GM19239 (cell line): ENCODE measurements around the gene TFDP1.
"Not testable (repeated sequence)": the region's sequence is repeated elsewhere in the genome, so short reads cannot be mapped to it uniquely, and the experiment has no call there.

Experiments
- DNase-seq: peaks from one replicate; pipeline ENCODE4 v3.0.0; 2011; ENCODE audit warnings: low spot score; ENCODE audit not compliant: insufficient read length
- FAIRE-seq: peaks from 2 replicates; lab custom pipeline; 2011; peaks lifted over from hg19 to GRCh38; lab: Jason Lieb, UNC

Gene TFDP1

GRCh38 chr13:113610266-113610665 is 25.7 kb downstream of the TFDP1 start:
- DNase-seq (no peak), FAIRE-seq (no peak)

- DNase-seq: no peak
- no peak for FAIRE-seq
These were observed 27.4 kb downstream of the TFDP1 start for GRCh38 chr13:113611996-113612395.

DNA sequence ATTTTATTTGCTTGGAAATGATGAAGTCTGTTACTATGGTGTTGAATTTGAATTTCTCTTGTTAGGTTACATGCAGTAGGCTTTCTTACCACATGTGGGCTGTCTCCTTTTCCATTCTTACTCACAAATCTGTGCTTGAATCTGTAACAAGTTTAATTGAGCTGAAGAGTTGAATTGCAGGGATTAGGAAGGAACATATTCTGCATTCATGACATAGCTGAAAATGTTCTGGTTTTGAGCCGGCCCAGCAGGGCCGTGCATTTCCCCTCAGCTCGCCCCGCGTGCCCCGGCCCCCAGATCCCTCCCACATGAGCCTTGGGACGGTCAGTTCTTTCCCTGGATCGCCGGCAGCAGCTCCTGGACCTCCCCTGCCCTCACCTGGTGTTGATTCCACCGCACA is 28.1 kb downstream of the TFDP1 start:
- no peak for FAIRE-seq
- DNase-seq: no peak

DNA sequence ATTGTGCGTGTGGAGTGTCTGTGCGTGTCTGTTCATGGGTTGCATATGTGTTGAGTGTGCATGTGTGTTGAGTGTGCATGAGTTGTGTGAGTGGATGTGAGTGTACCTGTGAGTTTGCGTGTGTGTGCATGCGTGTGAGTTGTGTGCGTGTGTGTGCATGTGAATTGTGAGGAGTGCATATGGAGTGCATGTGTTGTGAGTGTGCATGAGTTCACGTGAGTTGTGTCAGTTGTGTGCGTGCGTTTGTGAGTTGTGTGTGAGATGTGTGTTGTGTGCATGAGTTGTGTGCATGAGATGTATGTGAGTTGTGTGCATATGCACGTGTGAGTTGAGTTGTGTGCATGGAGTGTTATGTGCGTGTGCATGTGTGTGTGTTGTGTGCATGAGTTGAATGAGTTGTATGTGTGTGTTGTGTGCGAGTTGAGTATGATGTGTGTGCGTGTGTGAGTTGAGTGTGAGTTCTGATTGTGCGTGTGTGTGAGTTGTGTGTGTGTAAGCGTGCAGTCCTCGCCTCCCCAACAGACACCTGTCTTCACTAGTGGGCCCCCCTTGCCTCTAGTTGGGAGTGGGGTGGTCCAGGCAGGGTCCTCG is 29.3 kb downstream of the TFDP1 start:
- no peak for DNase-seq
- FAIRE-seq: no peak

- no peak for DNase-seq
- no peak for FAIRE-seq
These were observed 31.8 kb downstream of the TFDP1 start for GRCh38 chr13:113616281-113616906.

- FAIRE-seq (no peak), DNase-seq (no peak)
These were observed 32.6 kb downstream of the TFDP1 start for GRCh38 chr13:113616991-113617749.

DNA sequence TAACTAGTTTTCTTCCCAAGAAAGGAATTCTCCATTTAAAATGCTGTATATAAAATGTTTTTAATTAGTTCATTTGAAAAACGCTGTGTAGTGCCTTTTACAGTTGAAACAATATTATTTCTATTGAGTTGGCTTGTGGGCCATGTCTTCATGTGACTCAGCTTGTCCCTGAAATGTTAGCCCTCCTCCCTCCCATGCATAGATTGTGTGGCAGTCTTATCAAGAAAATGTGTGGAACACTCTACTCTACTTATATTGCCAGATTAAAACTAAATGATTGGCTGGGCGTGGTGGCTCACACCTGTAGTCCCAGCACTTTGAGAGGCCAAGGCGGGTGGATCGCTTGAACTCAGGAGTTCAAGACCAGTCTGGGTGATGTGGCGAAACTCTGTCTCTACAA is 33.4 kb downstream of the TFDP1 start:
- FAIRE-seq: no peak

DNA sequence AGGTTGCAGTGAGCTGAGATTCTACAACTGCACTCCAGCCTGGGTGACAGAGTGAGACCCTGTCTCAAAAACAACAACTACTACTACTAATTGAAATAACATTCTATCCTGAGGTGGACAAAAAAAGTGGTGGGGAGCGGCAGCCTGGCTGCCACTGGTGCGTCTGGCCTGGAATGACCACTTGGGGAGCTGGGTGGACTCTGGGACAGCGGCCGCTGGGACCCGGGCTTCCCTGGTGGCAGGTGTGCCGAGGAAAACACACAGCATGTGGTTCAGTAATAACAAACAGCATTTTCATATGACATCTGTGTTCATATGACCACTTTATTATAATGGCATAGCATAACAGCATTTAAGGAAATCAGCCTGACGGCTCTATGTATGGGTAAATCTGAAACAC is 33.9 kb downstream of the TFDP1 start:
- FAIRE-seq (no peak), DNase-seq (no peak)

More for the DNA sequence above, 33.4 kb downstream of the TFDP1 start:
- no peak for DNase-seq

DNA sequence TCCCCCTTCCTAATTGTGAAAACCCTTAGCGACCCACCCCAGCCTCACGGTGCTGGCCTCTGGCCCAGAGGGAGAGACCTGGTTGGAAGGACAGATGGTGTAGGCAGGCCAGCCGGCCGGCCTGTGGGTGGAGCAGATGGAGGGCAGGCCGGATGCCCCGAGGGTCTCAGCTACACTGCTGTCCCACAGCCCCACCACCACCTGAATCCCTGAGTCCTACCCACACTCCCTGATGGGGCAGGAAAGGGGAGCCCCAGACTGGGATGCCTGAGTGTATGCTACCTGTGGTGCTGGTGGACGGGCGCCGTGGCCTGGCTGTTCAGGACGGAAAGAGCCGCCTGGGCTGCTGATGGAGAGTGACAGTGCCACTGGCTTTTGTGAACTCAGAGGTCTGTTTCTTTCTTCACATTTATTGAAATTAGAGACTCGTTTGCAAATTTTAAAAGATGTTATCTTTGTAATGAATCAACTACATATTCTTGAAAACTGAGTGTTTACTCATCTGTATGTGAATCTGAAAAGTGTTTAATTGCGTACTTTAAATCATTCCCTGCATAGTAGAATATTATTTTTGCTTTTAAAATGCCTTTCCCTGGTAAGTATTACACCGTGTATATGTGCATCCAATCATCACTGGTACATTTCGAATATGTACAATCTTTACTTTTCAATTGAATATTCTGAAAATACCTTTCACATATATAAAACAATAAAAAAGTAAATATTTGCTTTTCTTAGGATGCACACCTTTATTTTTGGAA is 35.7 kb downstream of the TFDP1 start:
- FAIRE-seq: no peak
- no peak for DNase-seq

DNA sequence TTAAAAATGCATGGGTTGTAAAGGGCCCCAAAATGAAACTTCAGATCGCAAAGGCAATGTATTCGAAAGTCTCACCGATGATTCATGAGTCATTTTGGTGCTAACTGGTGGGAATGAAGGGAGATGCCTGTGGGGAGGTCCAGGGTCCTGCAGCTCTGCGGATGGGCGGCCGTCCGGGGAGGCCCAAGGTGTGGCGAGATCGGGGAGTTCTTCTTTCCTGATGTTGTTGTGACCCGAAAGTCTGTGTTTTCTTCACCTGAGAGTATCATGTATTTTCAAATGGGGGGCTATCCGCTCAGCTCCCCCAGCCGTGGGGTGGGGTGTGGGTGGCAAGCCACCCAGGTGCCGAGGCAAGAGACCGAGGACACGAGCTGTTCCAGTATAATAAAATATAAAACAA is 36.5 kb downstream of the TFDP1 start:
- no peak for FAIRE-seq
- DNase-seq: no peak

DNA sequence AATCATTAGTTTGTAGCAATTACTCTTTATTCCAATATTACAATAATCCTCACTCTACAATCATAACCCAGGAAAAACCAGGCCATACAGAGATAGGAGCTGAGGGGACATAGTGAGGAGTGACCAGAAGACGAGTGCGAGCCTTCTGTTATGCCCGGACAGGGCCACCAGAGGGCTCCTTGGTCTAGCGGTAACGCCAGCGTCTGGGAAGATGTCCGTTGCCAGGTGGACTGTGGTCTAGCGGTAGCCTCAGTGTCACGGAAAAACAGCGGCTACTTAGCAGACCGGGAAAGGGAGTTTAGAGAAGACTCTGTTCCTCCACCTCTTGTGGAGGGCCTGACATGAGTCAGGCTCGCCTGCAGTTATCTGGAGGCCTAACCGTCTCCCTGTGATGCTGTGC is 36.9 kb downstream of the TFDP1 start:
- not testable (repeated sequence) for FAIRE-seq, DNase-seq

GRCh38 chr13:113621986-113622550 is 37.5 kb downstream of the TFDP1 start:
- FAIRE-seq, DNase-seq: not testable (repeated sequence)

- FAIRE-seq (no peak), DNase-seq (no peak)
These were observed 38.4 kb downstream of the TFDP1 start for GRCh38 chr13:113622791-113623490.

DNA sequence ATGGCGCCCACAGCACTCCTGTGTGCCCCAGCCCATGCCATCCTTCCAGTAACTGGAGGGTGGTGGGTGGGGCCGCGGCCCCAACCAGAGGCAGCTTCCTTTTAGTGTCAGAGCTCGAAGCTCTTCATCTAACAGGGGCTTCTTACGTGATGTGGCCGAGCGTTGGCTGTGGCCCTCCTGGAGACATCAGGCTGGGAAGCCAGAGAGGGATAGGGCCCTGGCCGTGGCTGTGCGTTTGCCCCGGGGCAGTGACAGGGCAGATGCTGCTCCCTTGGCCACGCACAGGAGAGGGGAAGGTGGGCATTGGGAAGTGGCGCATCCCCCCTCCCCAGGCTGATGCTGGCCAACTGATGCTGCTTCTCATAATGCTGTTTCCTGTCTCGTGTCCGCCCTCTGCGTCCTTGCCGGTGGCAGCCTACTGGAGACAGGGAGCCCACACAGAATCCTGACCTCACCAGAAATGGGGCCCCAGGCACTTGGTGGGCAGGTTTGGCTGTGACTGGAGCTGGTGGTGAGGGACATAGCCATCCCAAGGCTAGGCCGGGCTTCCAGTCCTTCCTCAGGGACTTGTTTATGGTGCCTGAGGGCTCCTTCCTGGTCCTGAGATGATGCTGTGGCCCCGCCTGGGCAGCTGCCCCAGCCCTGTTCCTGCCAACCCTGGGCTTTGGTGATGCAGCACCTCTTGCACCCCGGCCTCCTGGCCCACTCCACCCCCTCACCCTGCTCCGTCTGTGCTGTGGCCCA is 39.1 kb downstream of the TFDP1 start:
- no peak for FAIRE-seq

GRCh38 chr13:113624235-113624587 is 39.7 kb downstream of the TFDP1 start:
- FAIRE-seq (no peak), DNase-seq (no peak)

More for the DNA sequence above, 39.1 kb downstream of the TFDP1 start:
- DNase-seq: no peak

GRCh38 chr13:113624640-113625304 is 40.2 kb downstream of the TFDP1 start:
- DNase-seq, FAIRE-seq: not testable (repeated sequence)

GRCh38 chr13:113625965-113626721 is 41.6 kb downstream of the TFDP1 start:
- FAIRE-seq (no peak), DNase-seq (no peak)

DNA sequence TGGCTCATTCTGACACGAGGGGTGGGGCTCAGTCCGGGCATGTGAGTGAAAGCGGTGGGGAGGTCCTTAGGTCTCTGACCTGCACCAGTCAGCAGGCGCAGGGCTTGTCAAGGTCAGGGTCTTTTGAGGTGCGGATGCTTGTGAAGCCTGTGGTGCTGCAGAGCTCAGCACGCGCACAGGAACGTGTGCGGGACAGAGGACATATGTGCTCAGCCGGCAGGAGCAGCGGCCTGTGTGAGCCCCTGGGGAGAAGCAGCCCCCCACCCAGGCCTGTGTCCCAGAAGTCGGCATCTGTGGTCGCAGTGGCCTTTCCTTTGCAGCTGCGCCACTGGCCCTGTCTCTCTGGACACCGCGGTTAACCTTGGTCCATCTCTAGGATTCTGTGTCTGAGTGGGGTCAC is 42.6 kb downstream of the TFDP1 start:
- FAIRE-seq: no peak
- DNase-seq: no peak
